SH-SY5Y (cell line): ENCODE data around the gene ASPHD1.

Experiments
- GATA2 ChIP-seq: IDR thresholded peaks from 2 replicates; pipeline ENCODE4 v1.6.1; 2011; ENCODE audit warnings: mild to moderate bottlenecking, low read depth, low read length
- GATA3 ChIP-seq: IDR thresholded peaks from 2 replicates; pipeline ENCODE4 v1.6.1; 2011; ENCODE audit warnings: low read depth, mild to moderate bottlenecking, low read length, moderate library complexity

- TF ChIP-seq GATA3, result no peak
- no peak for TF ChIP-seq GATA2
Measured at GRCh38 chr16:29898135-29898803, 2.0 kb upstream of the ASPHD1 start.
